Measurements from ENCODE around the gene DMGDH.
A peak's percentile ranks its signal among the peaks of the same experiment; 100 is the strongest.

- peak; percentile 19 to 22 for TF ChIP-seq CTCF (IDR thresholded peaks at IDR 0.05; ENCODE audit: extremely low read depth in 1 of 2, insufficient read depth in 1 of 2, low read depth in 1 of 2, low read length in 2 of 2)
- no peak for TF ChIP-seq POLR2A (IDR thresholded peaks at IDR 0.05; ENCODE audit: low read depth, low read length)
Observed at GRCh38 chr5:79109527-79110492, 40.3 kb upstream of the DMGDH start.
